ENCODE results near the gene DGKI.

DNA sequence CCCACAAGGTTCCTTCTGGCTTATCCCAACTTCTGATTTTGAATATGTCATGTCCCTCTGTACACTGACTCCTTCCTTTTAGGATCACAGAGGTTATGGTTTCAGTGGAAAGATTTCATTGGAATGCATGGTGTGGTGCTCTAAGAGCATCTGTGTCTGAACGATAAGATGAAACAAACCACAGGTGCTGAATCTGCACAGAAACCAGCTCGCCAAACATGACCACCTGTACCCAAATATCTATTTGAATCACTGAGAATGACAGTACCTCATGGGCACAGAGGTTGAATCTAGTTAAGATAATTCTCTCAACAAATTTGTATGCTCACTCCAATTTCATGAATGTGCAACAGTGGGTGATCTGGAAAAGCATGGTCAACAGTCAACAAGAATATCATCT, 105.3 kb downstream of the DGKI start:
- no peak for TF ChIP-seq POLR2AphosphoS5 (IDR thresholded peaks at IDR 0.05)
- no peak for TF ChIP-seq POLR2A (IDR thresholded peaks at IDR 0.05)
- TF ChIP-seq, protein P1, sequence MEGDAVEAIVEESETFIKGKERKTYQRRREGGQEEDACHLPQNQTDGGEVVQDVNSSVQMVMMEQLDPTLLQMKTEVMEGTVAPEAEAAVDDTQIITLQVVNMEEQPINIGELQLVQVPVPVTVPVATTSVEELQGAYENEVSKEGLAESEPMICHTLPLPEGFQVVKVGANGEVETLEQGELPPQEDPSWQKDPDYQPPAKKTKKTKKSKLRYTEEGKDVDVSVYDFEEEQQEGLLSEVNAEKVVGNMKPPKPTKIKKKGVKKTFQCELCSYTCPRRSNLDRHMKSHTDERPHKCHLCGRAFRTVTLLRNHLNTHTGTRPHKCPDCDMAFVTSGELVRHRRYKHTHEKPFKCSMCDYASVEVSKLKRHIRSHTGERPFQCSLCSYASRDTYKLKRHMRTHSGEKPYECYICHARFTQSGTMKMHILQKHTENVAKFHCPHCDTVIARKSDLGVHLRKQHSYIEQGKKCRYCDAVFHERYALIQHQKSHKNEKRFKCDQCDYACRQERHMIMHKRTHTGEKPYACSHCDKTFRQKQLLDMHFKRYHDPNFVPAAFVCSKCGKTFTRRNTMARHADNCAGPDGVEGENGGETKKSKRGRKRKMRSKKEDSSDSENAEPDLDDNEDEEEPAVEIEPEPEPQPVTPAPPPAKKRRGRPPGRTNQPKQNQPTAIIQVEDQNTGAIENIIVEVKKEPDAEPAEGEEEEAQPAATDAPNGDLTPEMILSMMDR (IDR thresholded peaks at IDR 0.05), result no peak
